Hepatocyte (in vitro differentiated cells): ENCODE measurements around the gene SERPINB12.

Experiments used
- CTCF ChIP-seq: fragments of 200-600 bp; sonication (generic); IDR thresholded peaks from 2 replicates; pipeline ENCODE4 v1.5.1; 2016; ENCODE audit warnings: antibody characterized with exemption, mild to moderate bottlenecking; ENCODE audit not compliant: poor library complexity
- EZH2 ChIP-seq: fragments of 200-600 bp; sonication (generic); IDR thresholded peaks from 2 replicates; pipeline ENCODE4 v1.6.1; 2016; ENCODE audit warnings: antibody characterized with exemption, mild to moderate bottlenecking, borderline replicate concordance

- no peak for TF ChIP-seq EZH2
- TF ChIP-seq CTCF = peak; percentile 79
These were observed 23.8 kb upstream of the SERPINB12 start for GRCh38 chr18:63518178-63519012.
